SK-N-MC (cell line): ENCODE data around the gene NLRC5.

Experiments
- FOXP2 ChIP-seq: optimal IDR thresholded peaks from 2 replicates; pipeline ENCODE3; 2011; ENCODE audit warnings: mild to moderate bottlenecking, moderate library complexity; ENCODE audit not compliant: insufficient read depth; ENCODE audit errors: extremely low read length, control extremely low read depth
- POLR2AphosphoS5 ChIP-seq: IDR thresholded peaks from 2 replicates; pipeline ENCODE4 v1.6.1; 2012; ENCODE audit warnings: mild to moderate bottlenecking, low read depth, low read length, borderline replicate concordance

DNA sequence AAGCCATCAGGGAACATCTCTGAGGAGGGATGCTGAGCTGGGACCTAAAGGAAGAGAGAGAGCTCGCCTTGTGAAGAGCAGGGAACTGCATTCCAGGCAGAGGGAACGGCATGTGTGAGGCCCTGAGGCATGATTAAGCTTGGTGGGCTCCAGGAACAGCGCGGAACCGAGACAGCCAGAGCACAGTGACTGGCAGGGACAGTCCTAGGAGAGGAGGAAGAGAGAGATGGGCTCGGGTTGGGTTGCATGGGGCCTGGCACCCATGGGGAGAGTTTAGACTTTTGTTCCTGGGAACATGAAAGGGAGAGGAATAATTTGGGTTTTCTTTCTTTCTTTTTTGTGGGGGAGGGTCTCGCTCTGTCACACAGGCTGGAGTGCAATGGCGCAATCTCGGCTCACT, 63.8 kb downstream of the NLRC5 start:
- TF ChIP-seq POLR2AphosphoS5 (no peak), FOXP2 (no peak)
